Activated CD4-positive, alpha-beta T cell treated with anti-CD3 and anti-CD28 coated beads, Interleukin-2, amount 50 U/mL, for 16 hours (primary cell): Measurements from ENCODE around the gene DKC1.

Experiments
- DNase-seq: peaks from one replicate; pipeline ENCODE4 v3.0.0-alpha.2; 2020

The DKC1 gene

DNA sequence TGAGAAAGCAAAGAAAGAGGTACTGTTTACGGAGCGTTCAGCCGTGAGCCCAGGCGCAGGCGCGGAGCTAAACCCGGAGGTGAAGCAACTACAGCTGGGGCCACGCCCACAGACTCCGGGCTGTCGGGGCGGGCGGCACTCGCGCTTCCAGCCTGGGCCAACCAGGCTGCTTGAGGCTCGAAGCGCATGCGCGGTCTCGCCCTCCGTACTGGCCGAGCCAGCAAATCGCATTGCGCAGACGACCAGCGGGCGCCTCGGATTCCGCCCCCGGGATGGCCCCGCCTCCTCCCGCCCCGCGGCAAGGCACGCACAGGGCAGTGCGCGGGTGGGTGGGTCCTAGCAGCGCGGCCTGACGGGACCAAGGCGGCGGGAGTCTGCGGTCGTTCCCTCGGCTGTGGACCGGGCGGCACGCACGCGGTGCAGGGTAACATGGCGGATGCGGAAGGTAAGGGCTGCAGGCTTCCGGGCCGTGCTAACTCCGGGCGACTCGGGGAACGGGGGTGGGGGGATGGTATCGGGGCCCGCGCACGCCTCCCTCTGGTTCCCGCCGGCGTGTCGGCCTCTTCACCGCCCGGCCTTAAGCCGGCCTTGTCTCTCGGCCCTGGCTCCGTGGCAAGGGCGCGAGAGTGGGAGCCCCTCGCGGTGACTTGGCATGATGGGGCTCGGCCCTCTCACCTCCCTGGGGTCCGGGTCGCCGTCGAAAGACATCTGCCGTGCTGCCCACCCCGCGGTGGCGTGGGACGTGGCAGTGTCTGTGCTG is at the start of gene DKC1:
Gene DKC1, plus strand, starts transcription at position 328 of the 760 bp plus-strand sequence. Its CDS starts 102 bp downstream, at position 430.
- DNase-seq, result peak; percentile 96

GRCh38 chrX:154714925-154715324 is 47.7 kb upstream of the DKC1 start:
- peak; percentile 74 for DNase-seq

- DNase-seq, result no peak
These were observed 46.8 kb upstream of the DKC1 start for GRCh38 chrX:154715825-154716224.

- no peak for DNase-seq
These were observed 44.8 kb upstream of the DKC1 start for GRCh38 chrX:154717824-154718223.

- DNase-seq, result no peak
These were observed 44.0 kb upstream of the DKC1 start for GRCh38 chrX:154718616-154719015.

DNA sequence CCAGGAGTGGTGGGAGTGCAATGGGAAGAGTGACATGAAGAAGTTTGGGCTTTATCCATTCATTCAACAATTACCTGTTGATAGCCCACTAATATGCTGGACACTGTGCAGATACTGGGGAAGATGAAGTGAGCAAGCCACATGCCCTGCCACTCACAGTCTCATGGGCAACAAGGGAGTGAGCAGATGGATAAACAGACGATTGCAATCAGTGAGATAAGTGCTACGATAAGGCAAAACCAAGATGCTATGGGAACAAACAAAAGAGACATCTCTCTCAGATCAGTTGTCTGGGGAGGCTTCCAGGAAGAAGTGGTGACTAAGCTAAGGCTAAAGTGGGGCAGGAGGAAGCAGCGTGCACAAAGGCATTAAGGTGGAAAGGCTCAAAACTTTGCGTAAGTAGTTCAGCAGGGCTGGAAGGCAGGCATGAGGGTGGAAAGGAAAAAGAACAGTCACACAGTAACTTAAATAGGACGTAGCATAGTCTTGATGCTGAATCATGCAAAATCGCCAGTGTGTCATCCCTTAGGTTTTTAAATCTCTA is 43.5 kb upstream of the DKC1 start:
- DNase-seq, result peak; percentile 82

DNA sequence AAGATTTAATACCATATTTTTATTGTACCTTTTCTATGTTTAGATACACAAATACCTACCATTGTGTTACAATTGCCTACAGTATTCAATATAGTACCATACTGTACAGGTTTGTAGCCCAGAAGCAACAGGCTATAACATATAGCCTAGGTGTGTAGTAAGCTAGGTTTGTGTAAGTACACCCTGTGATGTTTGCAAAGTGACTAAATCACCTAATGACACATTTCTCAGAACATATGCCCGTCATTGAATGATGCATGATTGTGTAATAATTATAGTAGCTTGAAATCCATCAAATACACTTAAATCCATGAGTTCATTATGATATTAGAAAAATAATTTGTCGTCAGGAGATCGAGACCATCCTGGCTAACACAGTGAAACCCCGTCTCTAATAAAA is 42.6 kb upstream of the DKC1 start:
- DNase-seq, result no peak

DNA sequence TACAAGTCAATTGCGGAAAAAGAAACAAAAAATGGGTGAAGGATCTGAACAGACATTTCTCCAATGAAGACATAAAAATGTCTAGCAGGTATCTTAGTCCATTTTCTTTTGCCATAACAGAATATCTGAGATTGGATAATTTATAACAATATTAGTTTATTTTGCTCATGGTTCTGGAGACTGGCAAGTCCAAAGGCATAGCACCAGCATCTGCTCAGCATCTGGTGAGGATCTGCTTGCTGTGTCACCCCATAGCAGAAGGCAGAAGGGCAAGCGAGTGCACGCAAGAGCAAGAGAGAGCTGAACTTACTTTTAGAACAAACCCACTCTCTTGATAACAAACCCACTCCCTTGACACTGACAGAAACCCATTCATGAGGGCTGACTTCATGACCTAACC is 41.5 kb upstream of the DKC1 start:
- no peak for DNase-seq

- no peak for DNase-seq
These were observed 37.5 kb upstream of the DKC1 start for GRCh38 chrX:154724993-154725756.

DNA sequence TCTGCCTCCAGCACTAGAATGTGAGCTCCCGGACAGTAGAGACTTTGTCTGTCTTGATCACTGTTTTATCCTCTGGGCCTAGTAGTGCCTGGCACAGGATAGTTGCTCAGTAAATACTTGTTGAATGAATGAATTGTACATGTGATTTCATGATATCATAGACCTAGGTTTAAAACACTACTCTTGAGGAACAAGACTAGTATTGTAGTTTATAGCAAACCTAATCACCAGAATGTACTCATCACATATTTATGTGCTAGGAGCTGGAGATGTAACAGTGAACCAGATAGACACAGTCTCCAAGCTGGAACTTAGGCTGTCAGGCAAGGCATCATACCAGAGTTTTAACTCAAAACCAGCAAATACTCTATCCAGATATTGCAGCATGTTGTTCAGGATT is 35.2 kb upstream of the DKC1 start:
- no peak for DNase-seq

GRCh38 chrX:154727871-154728270 is 34.8 kb upstream of the DKC1 start:
- no peak for DNase-seq

- DNase-seq, result no peak
These were observed 34.1 kb upstream of the DKC1 start for GRCh38 chrX:154728431-154729190.

- no peak for DNase-seq
These were observed 33.2 kb upstream of the DKC1 start for GRCh38 chrX:154729439-154729838.

DNA sequence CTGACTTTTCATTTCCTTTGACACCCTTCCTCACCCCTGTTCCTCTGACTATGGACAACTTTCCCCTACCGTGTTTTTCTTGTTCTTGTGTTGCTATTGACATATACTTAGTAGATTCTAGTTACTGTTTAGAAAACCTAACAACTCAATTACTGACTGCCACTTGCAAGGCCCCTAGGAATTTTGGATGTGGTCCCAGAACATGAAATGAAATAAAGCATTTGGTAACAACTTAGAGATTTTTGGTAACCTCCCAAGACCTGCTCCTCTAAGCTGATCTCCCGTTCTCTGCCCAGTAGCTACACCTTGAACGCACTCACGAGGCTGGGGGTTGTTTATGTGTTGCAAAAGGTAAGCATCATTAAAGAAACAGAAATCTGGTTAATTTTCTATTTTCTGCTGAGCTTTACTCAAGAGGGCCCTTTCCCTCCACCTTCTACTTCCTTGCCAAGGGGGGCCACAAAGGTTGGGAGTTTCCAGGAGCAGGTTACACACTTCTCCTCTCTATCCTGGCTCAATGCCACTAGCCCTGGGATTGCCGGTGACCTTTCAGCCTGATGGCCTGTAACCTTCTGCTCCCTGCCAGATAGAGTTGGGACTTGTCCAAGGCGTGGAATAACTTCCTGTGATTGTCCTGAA is 32.3 kb upstream of the DKC1 start:
- no peak for DNase-seq

GRCh38 chrX:154731184-154731583 is 31.5 kb upstream of the DKC1 start:
- no peak for DNase-seq

- no peak for DNase-seq
These were observed 30.8 kb upstream of the DKC1 start for GRCh38 chrX:154731881-154732280.

DNA sequence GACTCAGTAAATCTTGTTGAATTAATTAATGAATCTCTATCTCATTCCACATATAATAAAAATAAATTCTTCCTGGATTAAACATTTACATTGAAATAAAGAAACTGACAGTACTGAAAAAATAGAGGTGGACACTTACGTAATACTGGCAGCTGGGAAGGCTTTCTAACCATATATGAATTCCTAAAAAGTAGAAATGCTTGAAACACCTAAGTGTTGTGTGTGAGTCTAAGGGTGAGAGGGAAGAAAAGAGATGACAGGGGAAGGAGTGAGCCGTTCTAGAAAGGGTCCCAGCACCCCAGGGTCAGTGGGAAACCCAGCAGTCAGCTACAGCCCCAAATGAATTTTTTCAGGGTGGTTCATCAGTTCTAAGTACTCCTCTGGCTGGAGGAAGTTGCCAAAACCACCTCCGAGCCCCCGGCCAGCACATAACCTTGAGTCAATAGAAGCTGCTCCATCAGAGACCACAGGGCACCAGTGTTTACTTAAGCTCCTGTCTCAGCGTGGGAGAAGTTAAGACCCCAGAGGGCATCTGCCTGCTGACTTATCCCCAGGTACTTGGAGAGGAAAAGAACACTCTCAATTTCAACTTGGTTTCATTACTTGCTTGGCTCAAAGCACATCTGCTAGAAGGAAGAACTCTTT is 30.1 kb upstream of the DKC1 start:
- DNase-seq, result no peak

- peak; percentile 37 for DNase-seq
These were observed 29.6 kb upstream of the DKC1 start for GRCh38 chrX:154733066-154733425.

DNA sequence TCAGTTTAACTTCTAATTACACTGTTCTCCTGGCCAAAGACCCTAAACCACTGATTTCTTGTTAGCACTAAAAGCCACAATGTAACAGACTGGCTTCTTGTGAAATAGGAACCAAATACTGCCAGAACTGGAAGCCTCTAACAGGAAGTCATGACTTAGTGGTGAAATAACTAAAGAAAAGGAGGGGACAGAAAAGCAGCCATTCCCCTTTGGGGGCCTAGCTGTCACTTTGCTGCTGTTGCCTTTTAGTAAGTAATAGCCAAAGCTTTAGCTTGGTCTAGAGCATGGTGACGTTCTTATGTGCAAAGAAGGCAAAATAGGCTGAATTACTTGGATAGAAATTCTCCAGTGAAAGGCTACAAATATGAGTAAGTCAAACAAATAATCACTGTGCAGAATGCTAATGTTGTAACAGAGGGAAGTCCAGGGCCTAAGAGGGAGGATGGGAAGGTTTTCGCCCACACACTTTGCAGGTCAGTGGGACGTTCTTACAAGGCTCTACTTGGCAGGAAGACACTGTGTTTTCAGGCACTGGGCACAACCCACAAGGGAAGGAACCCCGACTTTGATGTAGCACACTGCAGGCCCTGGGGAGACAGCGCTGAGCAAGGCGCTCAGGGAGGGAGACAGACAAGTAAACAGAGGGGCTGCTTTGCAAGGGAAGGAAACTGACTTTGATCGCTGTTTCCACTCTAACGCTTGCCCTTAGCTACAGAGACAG is 28.4 kb upstream of the DKC1 start:
- DNase-seq, result peak; percentile 62

- DNase-seq, result no peak
These were observed 26.8 kb upstream of the DKC1 start for GRCh38 chrX:154735695-154736393.

- DNase-seq, result no peak
These were observed 25.5 kb upstream of the DKC1 start for GRCh38 chrX:154737136-154737535.
